Ramos (cell line): ENCODE measurements around the gene ZNF622.
"Not testable (repeated sequence)": the region's sequence is repeated elsewhere in the genome, so short reads cannot be mapped to it uniquely, and the experiment has no call there.

Experiments
- in situ Hi-C: fragments of 300-500 bp; cut with MboI; formaldehyde crosslinking; loops from one replicate; pipeline ENCODE4 v1.14.3; 2022; ENCODE audit warnings: low sequenced_read_pairs; ENCODE audit not compliant: unreplicated experiment

ZNF622 gene

GRCh38 chr5:16437977-16438376 is 27.6 kb downstream of the ZNF622 start:
- in situ Hi-C loops = no loop called here

- in situ Hi-C loops = not testable (repeated sequence)
Measured at GRCh38 chr5:16436065-16436682, 29.4 kb downstream of the ZNF622 start.

- in situ Hi-C loops = no loop called here
Measured at GRCh38 chr5:16431490-16431889, 34.1 kb downstream of the ZNF622 start.

GRCh38 chr5:16430349-16431089 is 35.1 kb downstream of the ZNF622 start:
- in situ Hi-C loops = no loop called here

GRCh38 chr5:16428359-16428758 is 37.2 kb downstream of the ZNF622 start:
- in situ Hi-C loops = no loop called here

GRCh38 chr5:16427587-16427986 is 38.0 kb downstream of the ZNF622 start:
- in situ Hi-C loops = no loop called here

- in situ Hi-C loops = no loop called here
Measured at GRCh38 chr5:16418471-16418922, 47.1 kb downstream of the ZNF622 start.

- in situ Hi-C loops = no loop called here
Measured at GRCh38 chr5:16417398-16418074, 48.1 kb downstream of the ZNF622 start.

GRCh38 chr5:16414861-16415260 is 50.7 kb downstream of the ZNF622 start:
- in situ Hi-C loops = no loop called here

GRCh38 chr5:16413166-16413860 is 52.3 kb downstream of the ZNF622 start:
- in situ Hi-C loops = no loop called here

- in situ Hi-C loops = no loop called here
Measured at GRCh38 chr5:16412556-16412955, 53.0 kb downstream of the ZNF622 start.

- in situ Hi-C loops = no loop called here
Measured at GRCh38 chr5:16411741-16412455, 53.7 kb downstream of the ZNF622 start.

- in situ Hi-C loops = no loop called here
Measured at GRCh38 chr5:16411235-16411634, 54.4 kb downstream of the ZNF622 start.

- in situ Hi-C loops = no loop called here
Measured at GRCh38 chr5:16410338-16410737, 55.3 kb downstream of the ZNF622 start.

- in situ Hi-C loops = no loop called here
Measured at GRCh38 chr5:16406630-16407029, 59.0 kb downstream of the ZNF622 start.

- in situ Hi-C loops = no loop called here
Measured at GRCh38 chr5:16406023-16406422, 59.6 kb downstream of the ZNF622 start.
